GM19468 (cell line): ENCODE measurements around the gene TIA1.
"Not testable (repeated sequence)": the region's sequence is repeated elsewhere in the genome, so short reads cannot be mapped to it uniquely, and the experiment has no call there.

Experiments
- ATAC-seq: cut with Tn5 transposase; IDR thresholded peaks from one replicate; pipeline ENCODE4 v1.9.1; 2021; ENCODE audit warnings: mild to moderate bottlenecking, moderate library complexity, moderate number of reproducible peaks; ENCODE audit not compliant: unreplicated experiment; ENCODE audit errors: extremely low read depth

TIA1 gene, protein sequence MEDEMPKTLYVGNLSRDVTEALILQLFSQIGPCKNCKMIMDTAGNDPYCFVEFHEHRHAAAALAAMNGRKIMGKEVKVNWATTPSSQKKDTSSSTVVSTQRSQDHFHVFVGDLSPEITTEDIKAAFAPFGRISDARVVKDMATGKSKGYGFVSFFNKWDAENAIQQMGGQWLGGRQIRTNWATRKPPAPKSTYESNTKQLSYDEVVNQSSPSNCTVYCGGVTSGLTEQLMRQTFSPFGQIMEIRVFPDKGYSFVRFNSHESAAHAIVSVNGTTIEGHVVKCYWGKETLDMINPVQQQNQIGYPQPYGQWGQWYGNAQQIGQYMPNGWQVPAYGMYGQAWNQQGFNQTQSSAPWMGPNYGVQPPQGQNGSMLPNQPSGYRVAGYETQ

DNA sequence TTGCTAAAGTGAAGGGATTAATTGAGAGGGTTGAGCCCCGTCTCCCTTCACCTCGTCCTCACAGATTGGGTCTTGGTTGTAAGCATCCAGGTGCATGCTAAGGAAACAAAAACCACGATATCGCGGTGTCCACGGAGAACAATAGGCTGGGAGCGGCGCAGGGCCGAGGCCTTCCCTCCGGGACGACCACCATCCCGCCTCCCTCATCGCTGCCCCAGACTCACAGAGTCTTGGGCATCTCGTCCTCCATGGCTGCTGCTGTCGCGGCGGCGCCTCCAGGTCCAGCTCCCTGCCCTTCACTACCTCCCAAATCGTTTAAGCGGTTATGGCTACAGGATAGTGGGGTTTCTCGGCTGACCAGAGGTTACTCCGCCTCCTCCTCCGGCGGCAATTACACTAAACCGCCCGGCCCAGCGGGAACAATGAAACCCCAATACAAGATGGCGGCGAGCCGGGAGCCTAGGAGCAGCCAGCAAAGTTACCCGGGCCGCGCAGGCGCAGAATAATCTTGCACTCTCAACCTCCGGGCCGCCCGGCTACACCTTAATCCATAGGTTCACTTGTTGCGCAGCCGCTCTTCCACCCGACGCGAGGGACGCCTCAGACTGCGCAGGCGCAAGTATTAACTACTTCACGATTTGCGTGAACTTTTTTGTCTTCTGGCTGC lies at the start of gene TIA1:
Gene TIA1, minus strand, starts transcription at position 448 of the 667 bp plus-strand sequence. Its CDS starts 198 bp downstream, at position 250.
- ATAC-seq, result peak; percentile 78

DNA sequence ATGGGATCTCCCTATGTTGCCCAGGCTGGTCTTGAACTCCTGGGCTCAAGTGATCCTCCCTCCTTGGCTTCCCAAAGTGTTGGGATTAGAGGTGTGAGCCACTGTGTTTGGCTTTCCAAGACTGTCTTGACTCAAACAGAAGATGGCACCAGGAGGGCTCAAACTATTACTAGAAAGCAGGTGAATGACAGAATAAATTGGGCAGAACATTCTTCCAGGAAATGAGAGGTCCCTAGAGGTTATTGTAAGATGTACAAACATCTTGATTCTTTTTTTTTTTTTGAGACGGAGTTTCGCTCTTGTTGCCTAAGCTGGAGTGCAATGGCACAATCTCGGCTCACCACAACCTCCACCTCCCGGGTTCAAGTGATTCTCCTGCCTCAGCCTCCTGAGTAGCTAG lies 49.4 kb upstream of the TIA1 start:
- ATAC-seq, result not testable (repeated sequence)

DNA sequence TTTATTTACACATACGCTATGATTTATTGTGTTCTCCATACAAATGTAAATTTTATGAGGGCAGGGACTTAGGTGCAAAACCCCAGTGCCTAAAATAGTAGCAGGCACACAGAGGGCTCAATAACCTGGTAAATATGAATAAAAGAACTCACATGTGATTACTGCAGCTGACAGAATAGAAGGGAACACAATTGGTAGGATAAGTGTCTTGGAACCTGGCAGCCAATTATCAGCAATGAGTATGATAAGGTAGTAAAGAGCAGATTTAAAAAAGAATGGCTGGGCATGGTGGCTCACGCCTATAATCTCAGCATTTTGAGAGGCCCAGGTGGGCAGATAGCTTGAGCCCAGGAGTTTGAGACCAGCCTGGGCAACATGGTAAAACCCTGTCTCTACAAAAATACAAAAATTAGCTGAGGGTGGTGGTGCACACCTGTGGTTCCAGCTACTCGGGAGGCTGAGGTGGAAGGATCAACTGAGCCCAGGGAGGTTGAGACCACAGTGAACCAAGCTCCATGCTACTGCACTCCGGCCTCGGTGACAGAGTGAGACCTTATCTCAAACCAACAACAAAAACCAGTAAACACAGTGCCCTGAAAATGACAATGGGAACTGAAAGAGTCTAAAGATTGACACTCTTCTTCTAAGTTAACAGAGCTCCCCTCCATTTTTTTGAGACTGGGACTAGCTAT lies 35.2 kb upstream of the TIA1 start:
- ATAC-seq, result no peak

DNA sequence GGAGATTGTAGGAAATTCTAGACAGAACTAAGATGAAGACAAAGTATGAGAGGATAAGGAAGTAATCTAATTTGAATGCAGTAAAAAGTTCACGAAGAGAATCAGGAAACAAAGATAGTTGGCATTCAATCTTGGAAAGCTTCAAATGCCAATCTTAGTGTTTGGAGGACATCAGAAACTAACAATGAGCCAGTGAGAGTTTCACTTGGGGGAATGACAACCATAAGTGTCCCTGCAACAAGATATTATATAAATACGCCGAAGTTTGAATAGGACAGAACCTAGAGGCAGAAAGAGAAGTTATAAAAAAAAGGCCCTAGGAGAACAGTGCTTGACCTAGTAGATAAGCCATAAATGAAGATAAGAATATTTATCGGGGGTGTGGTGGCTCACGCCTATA lies 34.0 kb upstream of the TIA1 start:
- no peak for ATAC-seq

DNA sequence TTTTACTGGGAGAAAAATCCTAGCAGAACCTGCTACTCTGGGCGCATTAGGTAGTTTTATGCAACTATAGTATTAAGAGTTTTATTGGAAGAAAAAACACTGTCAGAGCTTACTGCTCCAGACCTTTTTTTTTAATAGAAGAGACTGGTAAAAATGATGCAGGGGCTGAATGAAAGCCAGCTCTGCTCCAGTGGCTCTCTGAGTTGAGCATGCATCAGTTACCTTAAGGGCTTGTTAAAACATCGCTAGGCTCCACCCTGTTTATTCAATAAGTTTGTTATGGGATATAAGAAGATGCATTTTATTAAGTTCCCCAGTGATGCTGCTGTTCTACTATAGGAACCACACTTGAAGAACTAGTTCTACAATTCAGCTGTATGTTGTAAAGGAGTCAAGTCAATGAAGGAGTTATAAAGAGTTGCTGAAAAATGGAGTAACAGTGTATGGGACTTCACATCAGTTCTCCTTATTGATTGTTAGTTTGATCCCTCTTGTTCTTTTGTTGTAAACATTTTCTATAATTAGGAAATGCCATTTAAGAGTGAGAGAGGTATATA lies 31.9 kb upstream of the TIA1 start:
- ATAC-seq, result no peak

DNA sequence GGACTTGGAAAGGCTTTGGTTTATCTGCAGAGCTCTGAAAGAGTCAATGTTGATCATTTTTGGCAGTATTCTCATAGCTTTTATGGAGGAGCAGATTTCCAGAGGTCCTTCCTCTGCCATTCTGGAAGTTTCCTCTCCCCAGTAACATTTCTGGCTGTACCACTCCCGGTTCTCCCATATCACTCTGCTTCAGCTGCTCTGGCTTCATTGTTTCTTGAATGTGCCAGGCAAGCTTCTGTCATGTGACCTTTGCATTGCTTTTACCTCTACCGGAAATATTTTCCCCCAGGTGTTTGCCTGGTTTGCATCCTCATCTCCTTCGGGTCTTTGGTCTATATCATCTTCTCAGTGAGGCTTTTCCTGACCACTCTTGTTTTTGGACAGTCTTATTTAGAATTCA lies 21.9 kb upstream of the TIA1 start:
- no peak for ATAC-seq

DNA sequence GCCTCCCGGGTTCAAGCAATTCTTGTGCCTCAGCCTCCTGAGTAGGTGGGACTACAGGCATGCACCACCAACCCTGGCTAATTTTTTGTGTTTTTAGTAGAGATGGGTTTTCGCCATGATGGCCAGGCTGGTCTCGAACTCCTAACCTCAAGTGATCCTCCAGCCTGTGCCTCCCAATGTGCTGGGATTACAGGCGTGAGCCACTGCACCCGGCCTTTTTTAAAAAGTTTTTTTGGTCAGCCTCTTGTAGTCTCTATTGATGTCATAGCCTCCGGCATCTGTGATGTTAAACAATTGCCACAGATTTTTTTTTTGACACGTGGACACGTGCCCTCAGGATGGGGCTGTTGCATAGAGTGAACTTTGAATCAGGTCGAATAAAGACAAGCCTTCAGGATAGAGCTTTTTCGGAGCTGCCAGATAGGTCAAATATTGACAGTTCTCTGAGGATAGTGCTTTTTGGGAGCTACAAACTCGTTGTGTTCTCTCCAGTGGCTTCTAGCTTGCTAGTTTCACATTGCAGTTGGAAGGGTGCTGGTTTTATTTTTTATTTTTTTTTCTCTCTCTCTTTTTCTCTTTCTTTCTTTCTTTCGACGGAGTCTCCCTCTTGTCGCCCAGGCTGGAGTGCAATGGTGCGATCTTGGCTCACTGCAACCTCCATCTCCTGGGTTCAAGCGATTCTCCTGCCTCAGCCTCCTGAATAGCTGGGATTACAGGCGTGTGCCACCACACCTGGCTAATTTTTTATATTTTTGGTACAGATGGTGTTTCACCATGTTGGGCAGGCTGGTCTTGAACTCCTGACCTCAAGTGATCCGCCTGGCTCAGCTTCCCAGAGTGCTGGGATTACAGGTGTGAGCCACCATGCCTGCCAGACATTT lies 21.2 kb upstream of the TIA1 start:
- ATAC-seq, result not testable (repeated sequence)

DNA sequence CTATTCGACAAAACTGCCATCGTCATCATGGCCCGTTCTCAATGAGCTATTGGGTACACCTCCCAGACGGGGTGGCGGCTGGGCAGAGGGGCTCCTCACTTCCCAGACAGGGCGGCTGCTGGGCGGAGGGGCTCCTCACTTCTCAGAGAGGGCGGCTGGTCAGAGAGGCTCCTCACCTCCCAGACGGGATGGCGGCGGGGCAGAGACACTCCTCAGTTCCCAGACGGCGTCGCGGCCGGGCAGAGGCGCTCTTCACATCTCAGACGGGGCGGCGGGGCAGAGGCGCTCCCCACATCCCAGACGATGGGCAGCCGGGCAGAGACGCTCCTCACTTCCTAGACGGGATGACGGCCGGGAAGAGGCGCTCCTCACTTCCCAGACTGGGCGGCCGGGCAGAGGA lies 18.5 kb upstream of the TIA1 start:
- not testable (repeated sequence) for ATAC-seq

DNA sequence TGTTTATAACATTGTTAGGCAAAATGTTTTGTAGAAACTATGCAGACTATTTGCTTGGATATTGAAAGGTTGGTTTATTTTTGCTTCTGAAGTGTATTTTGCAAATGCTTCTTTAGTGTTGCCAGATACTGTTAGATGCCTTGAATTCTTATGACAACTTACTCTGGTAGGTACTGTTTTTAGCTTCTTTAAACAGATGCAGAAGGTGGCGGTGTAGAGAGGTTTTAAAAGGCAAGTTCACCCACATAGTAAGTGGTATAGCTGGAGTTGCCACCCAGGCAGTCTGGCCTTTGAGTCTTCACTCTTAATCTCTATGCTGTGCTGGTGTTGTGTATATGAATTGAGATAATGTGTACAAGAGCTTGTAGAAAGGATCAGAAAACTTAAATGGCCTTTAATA lies 13.1 kb upstream of the TIA1 start:
- no peak for ATAC-seq

DNA sequence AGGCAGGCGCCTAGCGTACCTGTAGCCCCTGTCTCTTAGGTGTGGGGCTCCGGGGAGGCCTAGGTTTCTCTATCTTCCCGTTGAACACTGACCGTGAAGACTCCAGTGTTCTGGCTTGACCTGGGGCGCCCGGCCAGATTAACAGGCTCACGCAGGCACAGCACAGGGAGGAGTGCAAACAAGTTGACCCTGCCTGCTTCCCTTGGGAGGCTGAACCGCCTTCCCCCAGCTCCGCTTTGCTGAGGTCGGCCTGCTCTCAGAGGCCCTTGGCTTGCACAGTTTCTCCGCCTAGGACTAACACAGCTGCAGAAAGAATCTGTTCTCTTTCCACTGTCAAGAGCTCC lies 10.1 kb upstream of the TIA1 start:
- ATAC-seq, result no peak

DNA sequence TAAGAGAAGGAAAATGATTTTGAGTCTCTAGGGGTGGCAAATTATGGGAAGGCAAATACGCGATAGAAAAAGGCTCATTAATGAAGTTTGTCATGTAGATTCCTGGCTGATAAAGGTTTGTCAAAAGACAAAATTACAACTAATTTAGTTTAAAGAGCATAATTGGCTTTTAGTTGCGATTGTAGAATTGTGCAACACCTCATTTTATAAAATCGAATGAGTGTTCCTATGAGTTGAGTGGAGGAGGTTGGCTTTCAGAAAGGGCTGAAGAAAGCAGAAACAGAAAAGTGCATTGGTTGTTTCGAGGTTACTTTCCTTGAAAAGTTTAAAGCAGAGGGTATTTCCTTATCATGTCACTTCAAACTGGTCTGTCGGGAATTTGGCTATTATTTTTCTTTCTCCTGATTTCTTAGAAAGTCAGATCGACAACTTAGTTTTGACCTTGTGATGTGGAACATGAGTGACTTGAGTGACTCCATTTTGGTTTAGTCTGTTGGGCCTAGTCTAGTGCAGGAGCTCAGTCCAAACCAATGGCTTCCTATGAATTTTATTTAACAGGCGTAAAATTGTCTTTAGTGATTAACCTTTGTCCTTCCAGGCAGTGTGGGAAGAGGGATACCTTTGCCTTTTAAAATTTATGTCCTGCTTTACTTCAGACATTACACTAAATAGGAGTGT lies 7.3 kb upstream of the TIA1 start:
- no peak for ATAC-seq

DNA sequence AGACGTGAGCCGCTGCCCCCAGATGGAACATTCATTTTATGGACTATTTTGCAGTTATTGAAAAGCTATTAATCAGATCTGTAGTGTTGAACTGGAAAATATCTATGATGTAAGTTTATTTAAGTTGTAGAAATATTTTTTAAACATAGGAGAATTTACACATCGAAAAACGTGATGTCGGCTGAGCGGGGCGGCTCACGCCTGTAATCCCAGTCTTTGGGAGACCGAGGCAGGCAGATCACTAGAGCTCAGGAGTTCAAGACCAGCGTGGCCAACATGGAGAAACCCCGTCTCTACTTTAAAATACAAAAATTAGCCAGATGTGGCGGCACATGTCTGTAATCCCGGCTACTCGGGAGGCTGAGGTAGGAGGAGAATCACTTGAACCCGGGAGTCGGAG lies 2.0 kb upstream of the TIA1 start:
- no peak for ATAC-seq

DNA sequence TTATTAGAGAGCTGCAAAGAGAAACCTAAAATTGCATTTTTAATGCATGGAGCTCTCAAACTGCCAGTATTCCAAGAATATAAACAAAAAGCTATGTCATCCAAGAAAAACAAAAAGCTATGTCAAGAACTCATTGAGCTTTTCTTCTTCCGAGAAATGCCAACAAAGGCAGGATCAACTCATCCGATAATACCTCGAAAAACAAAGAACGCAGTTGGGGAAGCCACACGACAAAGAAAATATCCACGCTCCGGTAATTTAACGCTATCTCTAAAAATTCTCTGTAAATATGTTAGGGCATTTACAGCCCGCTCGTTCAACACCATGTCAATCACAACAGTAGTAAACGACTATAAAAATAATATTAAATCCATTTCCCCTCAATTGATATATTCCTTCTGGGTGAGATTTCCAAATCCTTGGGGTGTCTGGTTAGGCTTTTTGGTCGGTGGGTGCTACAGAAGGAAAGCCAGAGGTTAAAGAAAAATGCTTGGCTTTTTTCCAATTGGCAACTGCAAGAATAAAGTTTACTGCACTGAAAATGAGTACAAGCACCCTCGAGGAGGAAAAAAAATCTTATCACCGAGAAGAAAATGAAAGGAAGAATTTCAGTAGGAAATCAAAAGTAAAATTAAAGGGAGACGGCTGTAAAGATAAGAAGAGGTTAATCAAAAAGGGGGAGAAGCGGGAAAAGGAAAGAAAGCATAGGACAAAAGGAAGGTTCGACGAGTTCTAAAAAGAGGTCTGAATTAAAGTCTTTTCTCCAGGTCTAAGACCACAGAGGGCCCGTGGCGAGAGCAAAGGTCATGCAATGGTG lies 856 bp downstream of the TIA1 start:
- ATAC-seq, result peak; percentile 6

DNA sequence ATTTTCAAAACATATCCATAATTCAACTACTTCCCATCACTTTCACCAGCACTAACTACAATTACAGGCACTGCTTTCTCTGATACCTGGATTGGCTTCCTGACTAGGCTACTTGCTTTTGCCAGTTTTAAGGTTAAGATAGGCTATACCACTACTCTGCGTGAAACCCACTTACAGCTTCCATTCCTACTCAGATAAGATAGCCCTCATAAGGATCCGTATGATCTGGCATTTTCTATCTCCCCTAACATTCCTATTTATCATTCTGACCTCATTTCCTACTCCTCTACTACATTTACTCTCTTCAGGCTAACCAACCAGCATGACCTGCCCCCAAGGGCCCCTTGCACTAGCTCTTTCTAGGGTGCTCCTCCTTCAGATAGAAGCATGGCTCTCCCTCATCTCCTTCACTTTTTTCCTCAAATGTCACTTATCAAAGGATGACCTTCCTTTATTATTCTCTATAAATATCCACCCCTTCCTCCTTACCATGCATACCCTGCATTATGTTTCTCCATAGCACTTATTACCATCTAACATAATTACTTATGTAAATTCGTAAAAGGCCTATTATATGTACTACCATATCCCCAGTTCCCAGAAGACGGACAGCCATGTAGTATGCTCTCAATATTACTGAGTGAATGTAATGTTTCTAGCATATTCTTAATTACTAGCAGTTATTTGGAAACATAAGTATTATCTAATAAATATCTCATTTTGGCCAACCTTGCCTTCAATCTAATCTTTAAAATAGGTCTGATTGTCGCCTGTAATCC lies 4.4 kb downstream of the TIA1 start:
- no peak for ATAC-seq

DNA sequence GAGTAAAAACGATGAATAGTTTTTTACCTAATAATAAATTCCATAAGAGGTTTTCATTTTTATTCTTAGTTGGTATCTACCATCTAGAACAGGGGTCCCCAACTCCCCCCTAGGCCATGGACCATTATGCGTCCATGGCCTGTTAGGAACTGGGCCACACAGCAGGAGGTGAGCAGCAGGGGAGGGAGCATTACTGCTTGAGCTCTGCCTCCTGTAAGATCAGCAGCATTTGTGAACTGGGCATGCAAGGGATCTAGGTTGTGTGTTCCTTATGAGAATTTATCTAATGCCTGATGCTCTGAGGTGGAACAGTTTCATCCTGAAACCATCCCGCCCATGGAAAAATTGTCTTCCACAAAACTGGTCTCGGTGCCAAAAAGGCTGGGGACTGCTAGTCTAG lies 5.9 kb downstream of the TIA1 start:
- no peak for ATAC-seq

DNA sequence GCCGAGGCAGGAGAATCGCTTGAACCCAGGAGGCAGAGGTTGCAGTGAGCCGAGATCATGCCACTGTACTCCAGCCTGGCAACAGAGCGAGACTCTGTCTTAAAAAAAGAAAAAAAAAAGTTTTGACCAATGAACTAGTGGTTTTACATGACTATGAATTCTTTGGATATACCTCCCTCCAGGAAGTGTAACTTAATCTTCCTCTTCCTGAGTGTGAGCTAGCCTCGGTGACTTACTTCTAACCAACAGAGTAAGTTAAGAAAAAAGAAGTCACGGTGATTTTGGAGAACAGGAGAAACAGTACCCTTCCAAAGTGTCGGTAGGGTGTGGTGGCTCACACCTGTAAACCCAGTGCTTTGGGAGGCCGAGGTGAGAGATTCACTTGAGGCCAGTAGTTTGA lies 7.1 kb downstream of the TIA1 start:
- no peak for ATAC-seq

DNA sequence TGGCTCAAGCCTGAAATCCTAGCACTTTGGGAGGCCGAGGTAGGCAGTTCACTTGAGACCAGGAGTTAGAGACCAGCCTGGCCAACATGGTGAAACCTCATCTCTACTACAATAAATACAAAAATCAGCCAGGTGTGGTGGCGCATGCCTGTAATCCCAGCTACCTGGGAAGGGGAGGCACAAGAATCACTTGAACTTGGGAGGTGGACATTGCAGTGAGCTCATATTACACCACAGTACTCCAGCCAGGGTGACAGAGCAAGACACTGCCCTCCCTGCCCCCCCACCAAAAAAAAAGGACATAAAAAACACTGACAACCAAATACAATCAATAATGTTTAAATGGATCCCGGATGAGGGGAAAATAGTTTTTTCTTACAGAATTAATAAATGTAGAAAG lies 7.8 kb downstream of the TIA1 start:
- ATAC-seq, result no peak

DNA sequence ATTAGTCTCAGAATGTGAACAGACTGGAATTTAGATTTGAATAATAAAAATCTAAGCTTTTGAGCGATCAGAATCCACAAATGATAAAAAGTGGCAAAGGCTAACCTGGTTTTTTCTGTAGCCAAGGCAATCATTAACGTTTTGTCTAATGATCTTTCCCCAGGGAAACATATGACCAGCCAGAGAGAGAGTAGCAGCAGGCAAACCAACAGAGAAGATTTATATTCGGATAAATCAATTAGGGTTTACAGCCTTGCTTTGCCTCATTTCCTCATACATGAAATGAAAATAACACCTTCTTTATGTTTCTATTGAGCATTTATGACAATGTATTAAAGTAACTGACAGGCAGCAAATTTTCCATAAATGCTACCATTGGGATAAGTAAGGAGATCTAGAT lies 14.5 kb downstream of the TIA1 start:
- ATAC-seq, result no peak
